Activated naive CD4-positive, alpha-beta T cell treated with anti-CD3 and anti-CD28 coated beads, Interleukin-2, amount 50 U/mL, for 72 hours (primary cell): ENCODE measurements around the gene MCM9. TPM values are rescaled to one million over a fixed set of nuclear protein-coding genes. Genes with fewer than 3 reads are reported as not detected.

Experiments
- total RNA-seq, 2 donors: library from RNA; stranded (reverse); gene quantifications; one replicate each; pipeline ENCODE4 v1.2.3, GENCODE V29; 2022

MCM9 gene
- total RNA-seq, 2 donors from 2014 or later, result 15.8 to 19.0 TPM

Other genes with a start within 250 kb of the MCM9 start
- gene ASF1A, start 41.0 kb downstream of the MCM9 start, total RNA-seq, result 10 to 100 TPM; 14.2 to 24.8 TPM
- 10 to 100 TPM in 1 of 2 donors, 1 to 10 TPM in 1; 8.3 to 24.9 TPM for gene FAM184A, start 143.5 kb upstream of the MCM9 start, total RNA-seq